HG03575 (cell line): ENCODE results near the gene NRXN3.

Experiments
- ATAC-seq: cut with Tn5 transposase; IDR thresholded peaks from one replicate; pipeline ENCODE4 v1.9.1; 2021; ENCODE audit not compliant: unreplicated experiment, insufficient number of reproducible peaks, low FRiP score; ENCODE audit errors: extremely low read depth

The NRXN3 gene

GRCh38 chr14:78790271-78790670 lies 620.1 kb downstream of the NRXN3 start:
- ATAC-seq, result no peak

- ATAC-seq, result no peak
Measured at GRCh38 chr14:78798757-78799156, 628.6 kb downstream of the NRXN3 start.

GRCh38 chr14:78805570-78805969 lies 635.4 kb downstream of the NRXN3 start:
- ATAC-seq, result no peak

- no peak for ATAC-seq
Measured at GRCh38 chr14:78823035-78823434, 652.9 kb downstream of the NRXN3 start.

- no peak for ATAC-seq
Measured at GRCh38 chr14:78823516-78823915, 653.3 kb downstream of the NRXN3 start.

- no peak for ATAC-seq
Measured at GRCh38 chr14:78829274-78829673, 659.1 kb downstream of the NRXN3 start.

- no peak for ATAC-seq
Measured at GRCh38 chr14:78834766-78835451, 664.7 kb downstream of the NRXN3 start.

- ATAC-seq, result no peak
Measured at GRCh38 chr14:78835909-78836308, 665.7 kb downstream of the NRXN3 start.

- no peak for ATAC-seq
Measured at GRCh38 chr14:78836777-78837176, 666.6 kb downstream of the NRXN3 start.

- ATAC-seq, result no peak
Measured at GRCh38 chr14:78838959-78839358, 668.8 kb downstream of the NRXN3 start.

GRCh38 chr14:78840898-78841297 lies 670.7 kb downstream of the NRXN3 start:
- no peak for ATAC-seq

- ATAC-seq, result no peak
Measured at GRCh38 chr14:78847801-78848200, 677.6 kb downstream of the NRXN3 start.

GRCh38 chr14:78848234-78848820 lies 678.2 kb downstream of the NRXN3 start:
- no peak for ATAC-seq

- ATAC-seq, result no peak
Measured at GRCh38 chr14:78849952-78850351, 679.8 kb downstream of the NRXN3 start.

GRCh38 chr14:78851189-78851588 lies 681.0 kb downstream of the NRXN3 start:
- no peak for ATAC-seq

- ATAC-seq, result no peak
Measured at GRCh38 chr14:78852040-78852439, 681.9 kb downstream of the NRXN3 start.

GRCh38 chr14:78857974-78858373 lies 687.8 kb downstream of the NRXN3 start:
- ATAC-seq, result no peak

GRCh38 chr14:78863143-78863542 lies 693.0 kb downstream of the NRXN3 start:
- ATAC-seq, result no peak

GRCh38 chr14:78872837-78873236 lies 702.7 kb downstream of the NRXN3 start:
- ATAC-seq, result no peak

- no peak for ATAC-seq
Measured at GRCh38 chr14:78873581-78873980, 703.4 kb downstream of the NRXN3 start.

- no peak for ATAC-seq
Measured at GRCh38 chr14:78875049-78875448, 704.9 kb downstream of the NRXN3 start.
